Stimulated activated CD8-positive, alpha-beta memory T cell treated with anti-CD3 and anti-CD28 coated beads, Interleukin-12 subunit alpha, Interleukin-12 subunit beta, amount 100 ng/mL, for 1 hour (primary cell): ENCODE measurements around the gene CWC22.
"Not testable (repeated sequence)": the region's sequence is repeated elsewhere in the genome, so short reads cannot be mapped to it uniquely, and the experiment has no call there.

Experiments
- DNase-seq: peaks from one replicate; pipeline ENCODE4 v3.0.0-alpha.2; 2020; ENCODE audit warnings: low read depth

Gene CWC22

DNA sequence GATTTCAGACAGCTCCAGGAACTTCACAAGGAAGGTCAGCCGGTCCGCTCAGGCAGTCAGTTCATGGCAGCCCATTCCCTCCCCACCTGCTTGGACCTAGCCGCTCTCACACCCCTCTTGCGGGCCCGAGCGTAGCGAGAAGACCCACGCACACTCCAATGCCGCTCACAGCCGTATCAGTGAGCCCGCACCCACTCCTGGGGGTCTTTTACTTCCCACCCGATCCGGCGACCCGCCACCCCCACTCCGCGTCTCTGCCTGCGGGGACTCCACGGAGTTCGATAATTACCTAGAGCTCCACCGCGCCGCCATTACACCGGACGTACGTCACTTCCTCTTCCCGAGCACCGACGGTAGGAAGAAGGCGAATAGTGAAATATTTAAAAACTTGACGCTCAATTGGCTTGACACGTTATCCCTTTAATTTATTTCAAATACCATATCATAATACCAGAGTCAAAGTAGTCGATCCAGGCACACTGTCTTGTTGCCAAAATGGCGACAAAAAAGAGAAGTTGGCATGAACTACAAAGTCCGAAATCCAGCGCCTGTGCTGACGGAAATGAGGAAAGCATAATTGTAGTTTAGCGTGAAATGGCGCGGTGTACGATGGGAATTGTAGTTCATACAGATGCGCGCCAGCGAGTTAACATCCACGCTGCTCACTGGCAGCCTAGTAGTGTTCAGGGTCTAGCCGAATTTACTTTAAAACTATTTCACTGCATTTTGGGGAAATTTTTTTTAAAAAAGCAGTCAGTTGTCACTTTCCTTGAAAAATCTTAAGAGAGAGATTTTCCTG, at the start of gene CWC22:
Gene CWC22, minus strand, starts transcription at position 517 of the 799 bp plus-strand sequence. CDS start 13,956 bp downstream, outside the sequence.
- peak; percentile 80 for DNase-seq

GRCh38 chr2:180056367-180057118, 49.4 kb upstream of the CWC22 start:
- no peak for DNase-seq

DNA sequence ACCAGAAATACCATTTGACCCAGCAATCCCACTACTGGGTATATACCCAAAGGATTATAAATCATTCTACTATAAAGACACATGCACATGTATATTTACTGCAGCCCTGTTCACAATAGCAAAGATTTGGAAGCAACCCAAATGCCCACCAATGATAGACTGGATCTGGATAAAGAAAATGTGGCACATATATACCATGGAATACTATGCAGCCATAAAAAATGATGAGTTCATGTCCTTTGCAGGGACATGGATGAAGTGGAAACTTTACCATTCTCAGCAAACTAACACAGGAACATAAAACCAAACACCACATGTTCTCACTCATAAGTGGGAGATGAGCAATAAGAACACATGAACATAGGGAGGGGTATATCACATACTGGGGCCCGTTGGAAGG, 47.5 kb upstream of the CWC22 start:
- not testable (repeated sequence) for DNase-seq

GRCh38 chr2:180050246-180050645, 43.1 kb upstream of the CWC22 start:
- no peak for DNase-seq

DNA sequence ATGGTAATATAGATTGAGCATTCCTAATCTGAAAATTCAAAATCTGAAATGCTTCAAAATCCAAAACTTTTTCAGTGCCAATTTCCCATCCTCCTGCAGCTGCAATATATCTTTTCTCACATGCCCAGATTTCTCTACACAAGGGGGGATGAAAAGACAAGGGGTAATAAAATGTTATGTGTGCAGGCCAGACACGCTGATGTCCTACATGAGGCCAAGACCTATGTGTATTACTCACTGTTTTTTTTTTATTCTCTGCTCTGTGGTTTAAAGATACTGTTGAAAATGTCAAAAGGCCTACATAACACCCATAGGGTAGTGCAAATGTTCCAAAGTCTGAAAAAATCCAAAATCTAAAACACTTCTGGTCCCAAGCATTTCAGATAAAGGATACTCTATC, 41.2 kb upstream of the CWC22 start:
- no peak for DNase-seq

- no peak for DNase-seq
Measured at GRCh38 chr2:180046776-180047175, 39.7 kb upstream of the CWC22 start.

- DNase-seq = no peak
Measured at GRCh38 chr2:180046202-180046601, 39.1 kb upstream of the CWC22 start.

DNA sequence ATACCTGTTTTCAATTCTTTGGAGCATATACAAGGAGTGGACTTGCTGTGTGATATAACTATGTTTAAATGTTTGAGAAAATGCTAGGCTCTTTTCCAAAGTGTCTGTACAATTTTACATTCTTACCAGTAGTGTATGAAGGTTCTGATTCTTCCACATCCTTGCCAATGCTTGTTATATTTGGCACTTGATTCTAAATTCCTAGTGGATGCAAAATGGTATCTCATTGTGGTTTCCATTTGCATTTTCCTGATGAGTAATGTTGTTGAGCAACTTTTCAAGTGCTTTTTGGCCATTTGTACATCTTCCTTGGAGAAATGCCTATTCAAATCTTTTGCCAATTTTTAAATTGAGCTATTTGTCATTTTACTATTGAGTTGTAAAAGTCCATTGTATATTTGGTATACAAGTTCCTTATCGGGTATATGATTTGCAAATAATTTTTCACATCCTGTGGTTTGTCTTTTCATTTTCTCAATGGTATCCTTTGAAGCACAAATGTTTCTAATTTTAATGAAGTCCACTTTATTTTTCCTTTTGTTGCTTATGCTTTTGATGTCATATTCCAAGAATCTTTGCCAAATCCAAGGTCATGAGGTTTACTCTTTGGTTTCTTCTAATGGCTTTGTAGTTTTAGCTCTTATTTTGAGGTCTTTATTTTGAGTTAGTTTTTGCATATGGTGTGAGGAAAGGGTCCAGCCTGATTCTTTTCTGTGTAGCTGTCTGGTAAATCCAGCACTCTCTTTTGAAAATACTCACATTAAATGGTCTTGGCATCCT, 33.2 kb upstream of the CWC22 start:
- DNase-seq = no peak

- no peak for DNase-seq
Measured at GRCh38 chr2:180038997-180039396, 31.9 kb upstream of the CWC22 start.

GRCh38 chr2:180033993-180034894, 27.1 kb upstream of the CWC22 start:
- DNase-seq = no peak

DNA sequence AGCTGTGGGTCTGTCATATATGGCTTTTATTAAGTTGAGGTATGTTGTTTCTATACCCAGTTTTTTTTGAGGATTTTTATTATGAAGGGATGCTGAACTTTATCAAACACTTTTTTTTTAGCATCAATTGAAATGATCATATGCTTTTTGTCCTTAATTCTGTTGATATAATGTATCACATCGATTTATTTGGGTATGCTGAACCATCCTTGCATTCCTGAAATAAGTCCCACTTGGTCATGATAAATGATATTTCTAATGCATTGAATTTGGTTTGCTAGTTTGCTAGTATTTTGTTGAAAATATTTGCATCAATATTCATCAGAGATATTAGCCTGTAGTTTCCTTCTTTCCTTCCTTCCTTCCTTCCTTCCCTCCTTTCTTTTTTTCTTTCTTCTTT, 22.5 kb upstream of the CWC22 start:
- DNase-seq = no peak

DNA sequence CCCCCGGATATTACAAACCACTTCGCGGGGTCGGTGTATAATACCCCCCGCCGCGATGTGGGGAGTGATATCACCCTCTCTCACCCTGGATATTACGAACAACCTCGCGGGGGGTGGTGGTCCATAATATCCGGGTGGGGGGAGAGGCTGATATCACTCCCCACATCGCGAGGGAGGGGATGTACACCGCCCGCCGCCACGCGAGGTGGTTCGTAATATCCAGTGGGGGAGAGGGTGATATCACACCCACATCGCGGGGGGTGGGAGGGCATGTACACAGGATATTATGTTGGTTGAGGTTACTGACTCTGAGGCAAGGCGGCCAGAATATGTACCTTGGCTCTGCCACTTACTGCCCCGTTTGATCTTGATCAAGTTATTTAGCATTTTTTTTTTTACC, 14.8 kb upstream of the CWC22 start:
- no peak for DNase-seq

DNA sequence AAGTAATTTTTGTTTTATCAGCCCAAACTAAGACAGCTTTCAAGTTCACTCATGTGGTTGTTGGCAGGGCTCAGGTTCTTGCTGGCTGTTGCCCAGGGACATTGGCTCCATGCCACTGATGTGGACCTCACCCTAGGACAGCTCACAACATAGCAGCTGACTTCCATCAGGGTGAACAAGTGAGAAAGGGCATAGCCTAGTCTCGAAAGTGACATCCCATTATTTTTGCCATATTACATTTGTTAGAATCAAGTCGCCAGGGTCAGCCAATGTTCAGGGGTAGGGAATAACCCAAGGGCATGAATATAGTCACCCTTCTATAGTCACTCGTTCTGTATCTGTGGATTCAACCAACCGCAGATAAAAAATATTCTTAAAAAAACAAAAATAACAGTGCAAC, 10.7 kb upstream of the CWC22 start:
- no peak for DNase-seq

- no peak for DNase-seq
Measured at GRCh38 chr2:180016937-180017336, 9.8 kb upstream of the CWC22 start.

DNA sequence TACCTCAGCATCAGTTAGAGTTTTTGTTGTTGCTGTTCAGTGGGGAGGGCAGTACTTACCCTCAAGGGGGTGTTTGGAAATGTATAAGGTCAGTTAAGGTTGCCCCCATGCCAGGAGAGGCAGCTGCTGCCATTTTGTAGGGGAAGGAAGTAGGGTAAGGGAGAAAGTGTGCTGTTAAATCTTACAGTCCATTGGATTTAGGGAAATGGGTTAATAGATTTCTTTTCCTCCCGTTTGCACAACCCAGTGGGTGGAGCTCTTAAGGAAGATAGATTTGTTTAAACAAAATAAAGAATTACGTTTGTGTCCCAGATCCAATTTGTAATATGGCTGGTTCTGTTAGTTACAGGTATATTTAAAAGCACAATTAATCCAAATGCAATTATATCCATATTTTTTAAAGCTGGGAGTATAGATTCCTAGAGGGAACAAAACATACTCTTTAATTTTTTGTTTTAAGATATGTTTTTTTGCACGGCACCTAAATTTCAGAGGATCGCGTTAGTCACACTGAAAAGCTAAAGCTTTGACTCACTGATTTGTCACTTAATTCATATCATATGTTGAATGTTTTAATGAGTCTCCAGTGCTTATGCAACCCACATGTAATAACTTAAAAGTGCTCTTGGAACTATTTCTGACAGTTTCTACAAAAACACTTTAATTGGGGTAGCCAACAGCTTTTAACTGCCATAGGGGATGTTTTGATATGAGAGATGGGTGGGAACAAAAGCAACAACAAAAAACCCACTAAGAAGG, 9.0 kb upstream of the CWC22 start:
- DNase-seq = no peak

DNA sequence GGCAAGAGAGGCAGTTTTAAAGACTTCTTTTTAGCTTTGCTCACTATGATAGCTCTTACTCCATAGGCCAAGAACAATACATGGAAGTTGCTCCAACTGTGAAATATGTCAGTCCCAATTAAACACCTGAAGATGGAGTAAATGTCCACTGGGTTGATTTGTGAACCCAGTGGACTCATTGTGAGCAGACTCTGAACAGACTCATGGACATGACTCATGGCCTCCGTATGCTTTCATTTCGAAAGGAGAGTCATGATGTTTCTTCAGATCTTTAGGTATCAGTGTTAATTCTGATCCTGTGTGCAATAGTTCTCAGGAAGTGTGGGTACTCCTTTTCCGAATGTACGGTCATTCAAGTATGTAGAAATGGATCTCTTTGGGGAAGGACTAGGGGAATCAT, 5.4 kb upstream of the CWC22 start:
- DNase-seq = no peak

- no peak for DNase-seq
Measured at GRCh38 chr2:180010701-180011100, 3.6 kb upstream of the CWC22 start.

- DNase-seq = no peak
Measured at GRCh38 chr2:180006231-180006630, 866 bp downstream of the CWC22 start.

GRCh38 chr2:180005465-180005864, 1.6 kb downstream of the CWC22 start:
- not testable (repeated sequence) for DNase-seq

DNA sequence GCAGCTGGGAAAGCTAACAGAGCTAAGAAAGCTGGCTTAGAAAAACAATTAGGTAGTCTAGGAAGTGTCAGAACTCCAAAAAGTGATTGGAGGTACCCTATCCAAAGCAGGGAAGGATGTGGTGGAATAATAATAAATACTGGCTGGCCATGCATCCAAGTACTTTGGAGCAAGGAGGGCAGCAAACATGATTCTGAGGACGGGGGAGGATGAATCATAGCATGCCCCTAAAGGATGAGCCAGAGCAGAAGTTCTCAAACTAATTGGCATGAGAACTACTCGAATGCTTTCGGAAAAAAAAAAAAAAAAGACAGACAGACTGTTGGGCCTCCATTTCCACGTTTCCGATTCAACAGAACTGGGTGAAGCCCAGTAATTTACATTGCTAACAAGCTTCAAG, 2.4 kb downstream of the CWC22 start:
- DNase-seq = no peak

GRCh38 chr2:180003559-180003958, 3.5 kb downstream of the CWC22 start:
- DNase-seq = no peak
